IMR-90 (cell line): ENCODE data around the gene ANO2. TPM values are rescaled to one million over a fixed set of nuclear protein-coding genes. Genes with fewer than 3 reads are reported as not detected.

Experiments
- ATAC-seq: fragments of 200-7000 bp; cut with Tn5 transposase; 2 replicates; pipeline ENCODE4 v1.9.1; 2020; ENCODE audit warnings: low read depth, mild to moderate bottlenecking, moderate library complexity
- BruUV-seq: library from RNA; stranded (reverse); fragments of 400-500 nt; replicated peaks from 2 replicates; lab custom pipeline; 2021; lab: Mats Ljungman, UMichigan
- CTCF ChIA-PET: fragments of 300-600 bp; formaldehyde crosslinking; extraction: SDS; loops from one replicate; lab custom pipeline; 2021; ENCODE audit warnings: antibody characterized with exemption; lab: Yijun Ruan, JAX
- POLR2A ChIA-PET: fragments of 300-600 bp; sonication (Branson Sonifier 250); formaldehyde crosslinking; loops from one replicate; lab custom pipeline; 2022; ENCODE audit warnings: antibody characterized with exemption; ENCODE audit not compliant: unreplicated experiment; lab: Charles Lee
- DNase-seq: peaks from one replicate; pipeline ENCODE4 v3.0.0; 2013
- H2AFZ ChIP-seq: replicated peaks from 2 replicates; pipeline ENCODE3; 2013; ENCODE audit warnings: low read length, mild to moderate bottlenecking; ENCODE audit not compliant: poor library complexity
- H2AK5ac ChIP-seq: 2 replicates; pipeline ENCODE4 v1.6.1; 2013; ENCODE audit warnings: low read depth, low read length, inconsistent platforms
- H2AK9ac ChIP-seq: replicated peaks from 2 replicates; pipeline ENCODE3; 2013; ENCODE audit warnings: mild to moderate bottlenecking, low read depth, low read length, moderate library complexity; ENCODE audit not compliant: poor library complexity
- H2BK120ac ChIP-seq: 2 replicates; pipeline ENCODE4 v1.6.1; 2013; ENCODE audit warnings: low read depth, low read length, inconsistent platforms
- H2BK15ac ChIP-seq: 3 replicates; pipeline ENCODE4 v1.6.1; 2013; ENCODE audit warnings: low read depth, low read length, inconsistent platforms
- H2BK20ac ChIP-seq: 2 replicates; pipeline ENCODE4 v1.6.1; 2013; ENCODE audit warnings: low read depth, mild to moderate bottlenecking, inconsistent platforms, low read length, moderate library complexity
- H2BK5ac ChIP-seq: 2 replicates; pipeline ENCODE4 v1.6.1; 2013; ENCODE audit warnings: mild to moderate bottlenecking, low read depth, low read length, inconsistent platforms; ENCODE audit not compliant: poor library complexity, severe bottlenecking
- H3K14ac ChIP-seq: replicated peaks from 2 replicates; pipeline ENCODE4 v1.6.1; 2013; ENCODE audit warnings: low read depth, low read length, inconsistent platforms
- H3K18ac ChIP-seq: 2 replicates; pipeline ENCODE4 v1.6.1; 2013; ENCODE audit warnings: low read depth, low read length, control low read depth
- H3K23ac ChIP-seq: 2 replicates; pipeline ENCODE4 v1.6.1; 2013; ENCODE audit warnings: low read depth, low read length, inconsistent platforms
- H3K27ac ChIP-seq: 2 replicates; pipeline ENCODE4 v1.5.1; 2013; ENCODE audit warnings: mild to moderate bottlenecking, control low read depth, low read length; ENCODE audit not compliant: insufficient read depth
- H3K27me3 ChIP-seq: 2 replicates; pipeline ENCODE4 v1.6.1; 2013; ENCODE audit warnings: low read length; ENCODE audit not compliant: control insufficient read depth, insufficient read depth
- H3K36me3 ChIP-seq: 2 replicates; pipeline ENCODE4 v1.6.1; 2013; ENCODE audit warnings: low read length, mixed read lengths; ENCODE audit not compliant: control insufficient read depth, insufficient read depth
- H3K4ac ChIP-seq: 2 replicates; pipeline ENCODE4 v1.6.1; 2013; ENCODE audit warnings: low read depth, low read length, inconsistent platforms
- H3K4me1 ChIP-seq: 2 replicates; pipeline ENCODE4 v1.6.1; 2013; ENCODE audit warnings: low read length, mixed read lengths; ENCODE audit not compliant: control insufficient read depth, insufficient read depth
- H3K4me2 ChIP-seq: 2 replicates; pipeline ENCODE4 v1.6.1; 2013; ENCODE audit warnings: low read depth, mild to moderate bottlenecking, control low read depth, low read length, moderate library complexity
- H3K4me3 ChIP-seq: 2 replicates; pipeline ENCODE4 v1.5.1; 2013; ENCODE audit warnings: low read depth, mild to moderate bottlenecking, control low read depth, low read length, moderate library complexity; ENCODE audit not compliant: insufficient read depth
- H3K56ac ChIP-seq: 2 replicates; pipeline ENCODE4 v1.6.1; 2013; ENCODE audit warnings: low read length, inconsistent platforms; ENCODE audit not compliant: insufficient read depth; ENCODE audit errors: extremely low read depth
- H3K79me1 ChIP-seq, 2 experiments: 2 replicates each; pipeline ENCODE4 v1.6.1; 2013; ENCODE audit warnings: low read length in 2 of 2, inconsistent platforms in 1 of 2, low read depth in 1 of 2
- H3K9ac ChIP-seq: 2 replicates; pipeline ENCODE4 v1.6.1; 2013; ENCODE audit warnings: low read depth, low read length, control low read depth
- H3K9me1 ChIP-seq: 2 replicates; pipeline ENCODE4 v1.6.1; 2013; ENCODE audit warnings: low read length, inconsistent platforms; ENCODE audit not compliant: insufficient read depth
- H3K9me3 ChIP-seq: 2 replicates; pipeline ENCODE4 v1.6.1; 2013; ENCODE audit warnings: low read length; ENCODE audit not compliant: control insufficient read depth, insufficient read depth
- H4K20me1 ChIP-seq: 2 replicates; pipeline ENCODE4 v1.6.1; 2013; ENCODE audit warnings: low read length, inconsistent platforms; ENCODE audit not compliant: insufficient read depth
- H4K5ac ChIP-seq: 2 replicates; pipeline ENCODE4 v1.6.1; 2013; ENCODE audit warnings: mild to moderate bottlenecking, low read depth, low read length, control low read depth
- H4K8ac ChIP-seq, 2 experiments: 2 replicates each; pipeline ENCODE4 v1.6.1; 2013; ENCODE audit warnings: low read depth in 2 of 2, low read length in 2 of 2, control low read depth in 1 of 2, inconsistent platforms in 1 of 2
- H4K91ac ChIP-seq: 2 replicates; pipeline ENCODE4 v1.6.1; 2013; ENCODE audit warnings: low read depth, low read length, inconsistent platforms; ENCODE audit not compliant: insufficient read depth
- MAFK ChIP-seq: IDR thresholded peaks from 2 replicates; pipeline ENCODE4 v1.6.1; 2012; ENCODE audit warnings: low read depth, low read length, improper control_type of control experiment
- MAZ ChIP-seq: IDR thresholded peaks from 2 replicates; pipeline ENCODE4 v1.6.1; 2012; ENCODE audit warnings: low read depth, mild to moderate bottlenecking, low read length, improper control_type of control experiment, moderate library complexity, borderline replicate concordance
- NFE2L2 ChIP-seq: fragments of 150-350 bp; IDR thresholded peaks from 2 replicates; pipeline ENCODE4 v1.6.1; 2016; ENCODE audit warnings: low read depth, mild to moderate bottlenecking, low read length
- POLR2A ChIP-seq: IDR thresholded peaks from 2 replicates; pipeline ENCODE4 v1.6.1; 2012; ENCODE audit warnings: mild to moderate bottlenecking, low read depth, low read length
- RCOR1 ChIP-seq: IDR thresholded peaks from 2 replicates; pipeline ENCODE4 v1.6.1; 2012; ENCODE audit warnings: mild to moderate bottlenecking, low read length, improper control_type of control experiment; ENCODE audit not compliant: insufficient replicate concordance
- RFX5 ChIP-seq: IDR thresholded peaks from 2 replicates; pipeline ENCODE4 v1.8.0; 2012; ENCODE audit warnings: low read depth, mild to moderate bottlenecking, low read length, moderate library complexity
- SMC3 ChIP-seq: fragments of 150-350 bp; IDR thresholded peaks from 2 replicates; pipeline ENCODE4 v1.6.1; 2016; ENCODE audit warnings: low read depth, mild to moderate bottlenecking, antibody characterized with exemption, low read length, moderate library complexity
- WGBS, 2 experiments: methylation state at CpG; one replicate each; pipeline versions ENCODE4 v1.1.5 to v1.1.7; 2013; ENCODE audit warnings: missing lambda C conversion rate in 2 of 2; ENCODE audit not compliant: insufficient read length in 1 of 2; ENCODE audit errors: extremely low coverage in 2 of 2; 5-methylcytosine and 5-hydroxymethylcytosine counted together
- dilution Hi-C: fragments of 300-500 bp; cut with HindIII; formaldehyde crosslinking; loops from one replicate; pipeline ENCODE4 v1.14.3; 2018; ENCODE audit warnings: low sequenced_read_pairs; ENCODE audit not compliant: unreplicated experiment
- in situ Hi-C: fragments of 300-500 bp; cut with MboI; formaldehyde crosslinking; loops from 3 replicates; pipeline ENCODE4 v1.14.3; 2019; ENCODE audit warnings: low sequenced_read_pairs, inconsistent platforms, mixed read lengths
- intact Hi-C: fragments of 100-400 bp; cut with micrococcal nuclease; formaldehyde crosslinking; loops from 2 replicates; pipeline ENCODE4 v1.10.0; 2022
- polyA plus RNA-seq, 3 experiments: library from polyadenylated mRNA; depleted of rRNA; stranded (reverse); fragments of >200 nt; gene quantifications; 2 replicates each; pipeline ENCODE4 v1.2.3, GENCODE V29; 2012; ENCODE audit warnings: low replicate concordance in 1 of 3
- total RNA-seq: library from RNA; depleted of rRNA; stranded (reverse); fragments of >200 nt; gene quantifications from 2 replicates; pipeline ENCODE4 v1.2.3, GENCODE V29; 2012
- TF ChIP-seq, protein P1 (sequence below): conservative IDR thresholded peaks from 2 replicates; pipeline ENCODE4 v1.5.1; 2012; ENCODE audit warnings: mild to moderate bottlenecking, low read depth, low read length, improper control_type of control experiment
- TF ChIP-seq, protein P2 (sequence below): fragments of 150-350 bp; IDR thresholded peaks from 2 replicates; pipeline ENCODE4 v1.6.1; 2017; ENCODE audit warnings: mild to moderate bottlenecking, antibody characterized with exemption, low read length, low read depth

Gene ANO2
- total and polyA plus RNA-seq, 2 of the 4 experiments (the other 2 are of a cell fraction), result 0.22 TPM; not detected in 1

DNA sequence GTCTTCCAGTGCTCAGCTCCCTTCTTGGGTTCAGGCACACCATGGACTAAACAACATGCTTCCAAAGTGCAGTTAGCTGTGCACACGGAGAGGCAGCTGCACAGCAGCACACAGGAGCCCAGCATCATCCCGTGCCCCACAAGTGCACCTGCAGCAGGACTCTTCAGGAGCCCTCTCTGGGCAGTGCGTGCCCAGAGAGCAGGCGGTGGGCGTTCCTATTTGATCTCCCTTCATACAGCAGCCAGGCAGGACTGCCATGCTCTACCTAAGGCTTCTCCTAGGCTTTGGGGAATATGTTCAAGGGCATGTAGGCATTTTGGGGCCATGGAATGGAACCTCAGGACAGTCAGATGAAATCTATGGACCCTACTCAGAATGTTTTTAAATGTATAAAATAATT is 35.5 kb downstream of the ANO2 start:
- intact Hi-C loops (no loop called here), in situ Hi-C loops (no loop called here), dilution Hi-C loops (no loop called here)
- BruUV-seq, result no TSS peak
- H3K4me2 ChIP-seq, result no peak overlapping the region
- no peak overlapping the region for H3K9ac ChIP-seq
- H2BK20ac ChIP-seq, result no peak overlapping the region
- no peak overlapping the region for H3K14ac ChIP-seq
- no peak overlapping the region for H3K18ac ChIP-seq
- H4K5ac ChIP-seq, result no peak overlapping the region
- H2AFZ ChIP-seq, result no peak overlapping the region
- H3K4me3 ChIP-seq, result no peak overlapping the region
- no peak overlapping the region for H2AK9ac ChIP-seq
- no peaks in the 10 kb centered on the region for H3K9me1 ChIP-seq
- WGBS, 2 experiments, result 6% methylated on average over 2 of the region's 5 CpGs; no CpG with 5 or more reads in 1 of the 2 experiments
- no peaks in the 10 kb centered on the region for H3K36me3 ChIP-seq
- no peak overlapping the region for H2BK15ac ChIP-seq
- DNase-seq (no peak), ATAC-seq (no peak)
- H4K20me1 ChIP-seq, result no peaks in the 10 kb centered on the region
- CTCF ChIA-PET, result no interaction called here
- H3K27ac ChIP-seq, result no peak overlapping the region
- H4K8ac ChIP-seq, result no peak overlapping the region
- H3K4ac ChIP-seq, result no peak overlapping the region
- H3K79me1 ChIP-seq, result no peaks in the 10 kb centered on the region
- no peaks in the 10 kb centered on the region for H3K4me1 ChIP-seq
- H3K23ac ChIP-seq, result no peak overlapping the region
- H3K56ac ChIP-seq, result no peak overlapping the region
- no peaks in the 10 kb centered on the region for H3K9me3 ChIP-seq
- H2AK5ac ChIP-seq, result no peak overlapping the region
- TF ChIP-seq, protein P1, sequence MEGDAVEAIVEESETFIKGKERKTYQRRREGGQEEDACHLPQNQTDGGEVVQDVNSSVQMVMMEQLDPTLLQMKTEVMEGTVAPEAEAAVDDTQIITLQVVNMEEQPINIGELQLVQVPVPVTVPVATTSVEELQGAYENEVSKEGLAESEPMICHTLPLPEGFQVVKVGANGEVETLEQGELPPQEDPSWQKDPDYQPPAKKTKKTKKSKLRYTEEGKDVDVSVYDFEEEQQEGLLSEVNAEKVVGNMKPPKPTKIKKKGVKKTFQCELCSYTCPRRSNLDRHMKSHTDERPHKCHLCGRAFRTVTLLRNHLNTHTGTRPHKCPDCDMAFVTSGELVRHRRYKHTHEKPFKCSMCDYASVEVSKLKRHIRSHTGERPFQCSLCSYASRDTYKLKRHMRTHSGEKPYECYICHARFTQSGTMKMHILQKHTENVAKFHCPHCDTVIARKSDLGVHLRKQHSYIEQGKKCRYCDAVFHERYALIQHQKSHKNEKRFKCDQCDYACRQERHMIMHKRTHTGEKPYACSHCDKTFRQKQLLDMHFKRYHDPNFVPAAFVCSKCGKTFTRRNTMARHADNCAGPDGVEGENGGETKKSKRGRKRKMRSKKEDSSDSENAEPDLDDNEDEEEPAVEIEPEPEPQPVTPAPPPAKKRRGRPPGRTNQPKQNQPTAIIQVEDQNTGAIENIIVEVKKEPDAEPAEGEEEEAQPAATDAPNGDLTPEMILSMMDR, result no peak
- no peak for TF ChIP-seq RFX5
- no peak for TF ChIP-seq RCOR1
- TF ChIP-seq MAFK, result no peak
- TF ChIP-seq POLR2A, result no peak
- no peak for TF ChIP-seq SMC3
- no peak for TF ChIP-seq NFE2L2
- TF ChIP-seq, protein P2, sequence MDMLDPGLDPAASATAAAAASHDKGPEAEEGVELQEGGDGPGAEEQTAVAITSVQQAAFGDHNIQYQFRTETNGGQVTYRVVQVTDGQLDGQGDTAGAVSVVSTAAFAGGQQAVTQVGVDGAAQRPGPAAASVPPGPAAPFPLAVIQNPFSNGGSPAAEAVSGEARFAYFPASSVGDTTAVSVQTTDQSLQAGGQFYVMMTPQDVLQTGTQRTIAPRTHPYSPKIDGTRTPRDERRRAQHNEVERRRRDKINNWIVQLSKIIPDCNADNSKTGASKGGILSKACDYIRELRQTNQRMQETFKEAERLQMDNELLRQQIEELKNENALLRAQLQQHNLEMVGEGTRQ, result no peak
- TF ChIP-seq MAZ, result no peak
- no peak overlapping the region for H2BK5ac ChIP-seq
- no peak overlapping the region for H2BK120ac ChIP-seq
- peaks cover 30% of the 10 kb centered on the region for H3K27me3 ChIP-seq
- H4K91ac ChIP-seq, result no peak overlapping the region
- POLR2A ChIA-PET, result no interaction called here
